HEK293T (cell line): Measurements from ENCODE around the gene LHCGR.

Experiments used
- CTCF ChIA-PET: fragments of 350-600 bp; formaldehyde crosslinking; extraction: SDS; loops from one replicate; lab custom pipeline; 2021; ENCODE audit warnings: antibody characterized with exemption, inconsistent platforms; lab: Yijun Ruan, JAX
- POLR2A ChIA-PET: fragments of 350-600 bp; formaldehyde crosslinking; extraction: SDS; loops from one replicate; lab custom pipeline; 2020; ENCODE audit warnings: antibody characterized with exemption, inconsistent platforms; lab: Yijun Ruan, JAX
- DNase-seq: peaks from one replicate; pipeline ENCODE4 v3.0.0; 2012; ENCODE audit warnings: mixed read lengths; ENCODE audit errors: extremely low spot score
- ARNT ChIP-seq: fragments of 450-650 bp; IDR thresholded peaks from 2 replicates; pipeline ENCODE4 v1.6.1; 2017; ENCODE audit warnings: mild to moderate bottlenecking
- BHLHE40 ChIP-seq: fragments of 450-650 bp; IDR thresholded peaks from 2 replicates; pipeline ENCODE4 v1.6.1; 2016; ENCODE audit warnings: mild to moderate bottlenecking, moderate library complexity, borderline replicate concordance
- CTBP1 ChIP-seq: fragments of 450-650 bp; IDR thresholded peaks from 2 replicates; pipeline ENCODE4 v1.6.1; 2016; ENCODE audit warnings: borderline replicate concordance
- ELF4 ChIP-seq: fragments of 450-650 bp; IDR thresholded peaks from 2 replicates; pipeline ENCODE4 v1.6.1; 2017; ENCODE audit warnings: antibody characterized with exemption
- FOXA1 ChIP-seq: fragments of 450-650 bp; IDR thresholded peaks from 2 replicates; pipeline ENCODE4 v1.6.1; 2016; ENCODE audit warnings: mild to moderate bottlenecking
- FOXK2 ChIP-seq: fragments of 450-650 bp; IDR thresholded peaks from 2 replicates; pipeline ENCODE4 v1.6.1; 2016; ENCODE audit warnings: mild to moderate bottlenecking
- FOXM1 ChIP-seq: fragments of 450-650 bp; IDR thresholded peaks from 2 replicates; pipeline ENCODE4 v1.6.1; 2017; ENCODE audit warnings: mild to moderate bottlenecking, borderline replicate concordance
- HDGF ChIP-seq: fragments of 450-650 bp; IDR thresholded peaks from 2 replicates; pipeline ENCODE4 v1.6.1; 2017; ENCODE audit warnings: antibody characterized with exemption, borderline replicate concordance
- L3MBTL2 ChIP-seq: fragments of 450-650 bp; conservative IDR thresholded peaks from 2 replicates; pipeline ENCODE4 v1.6.1; 2016; ENCODE audit warnings: mild to moderate bottlenecking
- LEF1 ChIP-seq: fragments of 450-650 bp; IDR thresholded peaks from 2 replicates; pipeline ENCODE4 v1.6.1; 2017; ENCODE audit warnings: mild to moderate bottlenecking, borderline replicate concordance
- NFRKB ChIP-seq: fragments of 450-650 bp; IDR thresholded peaks from 2 replicates; pipeline ENCODE4 v1.6.1; 2016; ENCODE audit warnings: mild to moderate bottlenecking, moderate library complexity
- SP1 ChIP-seq: fragments of 450-650 bp; IDR thresholded peaks from 2 replicates; pipeline ENCODE4 v1.6.1; 2017
- SUZ12 ChIP-seq: fragments of 450-650 bp; IDR thresholded peaks from 2 replicates; pipeline ENCODE4 v1.6.1; 2016; ENCODE audit warnings: mild to moderate bottlenecking
- TARDBP ChIP-seq: fragments of 450-650 bp; IDR thresholded peaks from 2 replicates; pipeline ENCODE4 v1.6.1; 2016
- ZNF384 ChIP-seq: fragments of 450-650 bp; IDR thresholded peaks from 2 replicates; pipeline ENCODE4 v1.6.1; 2016
- TF ChIP-seq, protein P1 (sequence below): fragments of 450-650 bp; IDR thresholded peaks from 2 replicates; pipeline ENCODE4 v1.6.1; 2016

Gene LHCGR

GRCh38 chr2:48768669-48769068 lies 13.1 kb upstream of the LHCGR start:
- no peak for DNase-seq
- CTCF ChIA-PET, result no interaction called here
- no peak for TF ChIP-seq CTBP1
- TF ChIP-seq L3MBTL2, result no peak
- no peak for TF ChIP-seq HDGF
- no peak for TF ChIP-seq ELF4
- TF ChIP-seq, protein P1, sequence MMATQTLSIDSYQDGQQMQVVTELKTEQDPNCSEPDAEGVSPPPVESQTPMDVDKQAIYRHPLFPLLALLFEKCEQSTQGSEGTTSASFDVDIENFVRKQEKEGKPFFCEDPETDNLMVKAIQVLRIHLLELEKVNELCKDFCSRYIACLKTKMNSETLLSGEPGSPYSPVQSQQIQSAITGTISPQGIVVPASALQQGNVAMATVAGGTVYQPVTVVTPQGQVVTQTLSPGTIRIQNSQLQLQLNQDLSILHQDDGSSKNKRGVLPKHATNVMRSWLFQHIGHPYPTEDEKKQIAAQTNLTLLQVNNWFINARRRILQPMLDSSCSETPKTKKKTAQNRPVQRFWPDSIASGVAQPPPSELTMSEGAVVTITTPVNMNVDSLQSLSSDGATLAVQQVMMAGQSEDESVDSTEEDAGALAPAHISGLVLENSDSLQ, result no peak
- TF ChIP-seq TARDBP, result no peak
- no peak for TF ChIP-seq NFRKB
- POLR2A ChIA-PET, result no interaction called here

GRCh38 chr2:48767330-48767729 lies 11.8 kb upstream of the LHCGR start:
- CTCF ChIA-PET, result no interaction called here

GRCh38 chr2:48760826-48761225 lies 5.3 kb upstream of the LHCGR start:
- POLR2A ChIA-PET, result no interaction called here
- CTCF ChIA-PET, result interaction anchor here (0.6 kb wide), 1 partner anchor 33 kb away, joined by 3 read pairs; no protein-coding TSS in a partner anchor

More at GRCh38 chr2:48767330-48767729, 11.8 kb upstream of the LHCGR start:
- POLR2A ChIA-PET, result no interaction called here
- TF ChIP-seq LEF1, result no peak
- TF ChIP-seq ARNT, result no peak
- no peak for TF ChIP-seq CTBP1
- TF ChIP-seq ELF4, result no peak
- TF ChIP-seq BHLHE40, result no peak
- no peak for TF ChIP-seq HDGF
- TF ChIP-seq FOXK2, result no peak
- TF ChIP-seq L3MBTL2, result no peak
- TF ChIP-seq TARDBP, result no peak
- no peak for TF ChIP-seq NFRKB
- no peak for TF ChIP-seq ZNF384
- no peak for TF ChIP-seq SP1
- TF ChIP-seq SUZ12, result no peak
- TF ChIP-seq FOXM1, result no peak
- no peak for TF ChIP-seq FOXA1
- TF ChIP-seq, protein P1, result no peak
- no peak for DNase-seq

DNA sequence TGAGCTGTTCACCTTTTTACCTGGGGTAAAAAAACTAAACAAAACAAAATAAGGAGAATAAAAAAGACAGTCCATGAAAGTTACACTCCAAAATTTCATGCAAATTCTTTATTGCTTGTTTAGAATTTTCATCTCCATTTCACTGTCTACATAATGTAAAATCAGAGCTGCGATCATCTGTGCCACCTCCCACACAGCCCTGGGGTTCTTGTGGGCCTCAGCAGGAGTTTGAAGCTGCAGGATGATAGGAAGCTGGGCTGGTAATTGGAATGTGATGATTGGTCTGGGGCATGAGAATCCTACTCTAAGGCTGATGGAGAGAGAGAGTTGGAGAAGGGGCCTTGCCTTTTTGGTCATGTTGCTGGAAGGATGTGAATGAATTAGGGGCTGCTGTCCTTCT lies 4.2 kb upstream of the LHCGR start:
- no peak for DNase-seq
- POLR2A ChIA-PET, result no interaction called here
- CTCF ChIA-PET, result no interaction called here
- no peak for TF ChIP-seq FOXM1
- TF ChIP-seq ZNF384, result no peak
- no peak for TF ChIP-seq LEF1
- TF ChIP-seq NFRKB, result no peak
- no peak for TF ChIP-seq ARNT
- TF ChIP-seq SUZ12, result no peak
- no peak for TF ChIP-seq ELF4
- TF ChIP-seq, protein P1, result no peak
- no peak for TF ChIP-seq FOXA1
- TF ChIP-seq TARDBP, result no peak
- no peak for TF ChIP-seq SP1
- no peak for TF ChIP-seq FOXK2
- no peak for TF ChIP-seq L3MBTL2

More at GRCh38 chr2:48760826-48761225, 5.3 kb upstream of the LHCGR start:
- TF ChIP-seq BHLHE40, result no peak
- no peak for DNase-seq

DNA sequence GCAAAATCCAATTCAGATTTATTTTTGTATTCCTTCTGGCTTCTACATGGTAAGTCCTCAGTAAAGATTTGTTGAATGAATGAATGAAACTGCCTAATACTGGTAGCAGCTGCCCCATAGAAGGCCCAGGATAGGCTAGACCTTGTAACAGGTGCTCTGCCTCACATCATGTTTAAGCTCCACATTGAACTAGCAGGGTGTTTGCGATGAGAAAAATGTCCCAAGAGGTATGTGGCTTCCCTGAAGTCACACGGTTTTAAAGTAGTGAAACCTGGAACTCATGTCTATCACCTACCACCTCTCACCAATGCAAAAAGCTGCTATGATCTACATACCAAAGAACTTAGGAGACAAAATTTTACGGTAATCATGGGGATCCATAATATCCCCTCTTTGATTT lies 765 bp upstream of the LHCGR start:
- ChIA-PET CTCF (no interaction called here), POLR2A (no interaction called here)
- no peak for DNase-seq
- TF ChIP-seq ZNF384 (no peak), FOXM1 (no peak), CTBP1 (no peak), L3MBTL2 (no peak), HDGF (no peak), LEF1 (no peak)

GRCh38 chr2:48754874-48755273 lies 650 bp downstream of the LHCGR start:
- ChIA-PET CTCF (no interaction called here), POLR2A (no interaction called here)
- no peak for DNase-seq
- no peak for TF ChIP-seq BHLHE40
- TF ChIP-seq ARNT, result no peak
- no peak for TF ChIP-seq CTBP1

DNA sequence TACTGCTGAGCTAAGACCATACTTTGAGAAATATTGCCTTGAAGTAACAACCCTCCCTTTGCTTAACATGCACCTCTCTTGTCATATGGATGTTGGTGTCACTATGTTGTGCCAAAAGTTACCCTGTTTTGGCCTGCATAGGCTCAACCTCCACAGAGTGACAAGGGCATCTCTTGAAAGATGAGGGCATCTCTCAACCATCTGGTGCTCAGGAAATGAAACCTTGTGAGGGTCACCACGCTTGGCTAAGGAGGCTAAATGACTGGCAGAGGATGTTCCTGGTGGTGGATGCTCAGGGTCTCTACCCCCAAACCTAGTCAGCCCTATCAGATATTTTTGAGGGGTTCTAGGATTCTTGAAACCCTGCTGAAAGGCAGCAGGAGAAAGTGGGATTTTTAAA lies 2.3 kb downstream of the LHCGR start:
- ChIA-PET POLR2A (no interaction called here), CTCF (no interaction called here)
- no peak for DNase-seq
- no peak for TF ChIP-seq FOXM1
- TF ChIP-seq TARDBP, result no peak
- TF ChIP-seq L3MBTL2, result no peak
- TF ChIP-seq, protein P1, result no peak
- TF ChIP-seq ELF4, result no peak
- no peak for TF ChIP-seq BHLHE40
- TF ChIP-seq ZNF384, result no peak
- no peak for TF ChIP-seq FOXK2
- no peak for TF ChIP-seq ARNT
- TF ChIP-seq HDGF, result no peak
- no peak for TF ChIP-seq SP1
